GM23338 (cell line): ENCODE results near the gene BCL2L13. TPM values are rescaled to one million over a fixed set of nuclear protein-coding genes. Genes with fewer than 3 reads are reported as not detected.

Experiments
- ATAC-seq: fragments of 200-7000 bp; cut with Tn5 transposase; 3 replicates; pipeline ENCODE4 v1.9.1; 2020
- DNase-seq: peaks from one replicate; pipeline ENCODE4 v3.0.0-alpha.2; 2015; ENCODE audit warnings: low spot score
- H2AFZ ChIP-seq: fragments of 200-600 bp; sonication (generic); 2 replicates; pipeline ENCODE4 v1.8.0; 2016; ENCODE audit warnings: antibody characterized with exemption, mild to moderate bottlenecking, moderate library complexity
- H3F3A ChIP-seq: fragments of 200-600 bp; sonication (generic); replicated peaks from 2 replicates; pipeline ENCODE4 v1.8.0; 2017; ENCODE audit warnings: antibody characterized with exemption, mixed run types, low read depth
- H3K27ac ChIP-seq: fragments of 200-600 bp; sonication (generic); 2 replicates; pipeline ENCODE4 v1.6.1; 2016; ENCODE audit warnings: low read depth
- H3K27me3 ChIP-seq: fragments of 200-600 bp; sonication (generic); 2 replicates; pipeline ENCODE4 v1.8.0; 2016; ENCODE audit warnings: mild to moderate bottlenecking, mixed run types, moderate library complexity; ENCODE audit not compliant: insufficient read depth
- H3K36me3 ChIP-seq: fragments of 200-600 bp; sonication (generic); 2 replicates; pipeline ENCODE4 v1.8.0; 2016; ENCODE audit warnings: mild to moderate bottlenecking; ENCODE audit not compliant: insufficient read depth
- H3K4me1 ChIP-seq: fragments of 200-600 bp; sonication (generic); 2 replicates; pipeline ENCODE4 v1.8.0; 2016; ENCODE audit warnings: mild to moderate bottlenecking, moderate library complexity; ENCODE audit not compliant: insufficient read depth
- H3K4me2 ChIP-seq: fragments of 200-600 bp; sonication (generic); 2 replicates; pipeline ENCODE4 v1.7.1; 2017; ENCODE audit warnings: mixed run types
- H3K4me3 ChIP-seq: fragments of 200-600 bp; sonication (generic); 2 replicates; pipeline ENCODE4 v1.6.1; 2016; ENCODE audit warnings: mixed run types
- H3K79me2 ChIP-seq: fragments of 200-600 bp; sonication (generic); replicated peaks from 2 replicates; pipeline ENCODE4 v1.8.0; 2017; ENCODE audit warnings: mild to moderate bottlenecking; ENCODE audit not compliant: insufficient read depth
- H3K9me2 ChIP-seq: fragments of 200-600 bp; sonication (generic); 2 replicates; pipeline ENCODE4 v1.8.0; 2017; ENCODE audit not compliant: insufficient read depth
- H4K20me1 ChIP-seq: fragments of 200-600 bp; sonication (generic); replicated peaks from 2 replicates; pipeline ENCODE4 v1.8.0; 2017; ENCODE audit warnings: mild to moderate bottlenecking; ENCODE audit not compliant: insufficient read depth
- H3K27ac Mint-ChIP-seq: 2 replicates; pipeline ENCODE4 v1.8.0; 2020; ENCODE audit warnings: inconsistent platforms, mild to moderate bottlenecking, moderate library complexity, mixed read lengths
- H3K27me3 Mint-ChIP-seq: 3 replicates; pipeline ENCODE4 v1.8.0; 2022; ENCODE audit warnings: low read depth, mild to moderate bottlenecking, moderate library complexity, mixed read lengths, inconsistent platforms; ENCODE audit not compliant: insufficient read depth, poor library complexity
- H3K36me3 Mint-ChIP-seq: 3 replicates; pipeline ENCODE4 v1.8.0; 2021; ENCODE audit warnings: low read depth, mild to moderate bottlenecking, inconsistent platforms, moderate library complexity, mixed read lengths
- H3K4me1 Mint-ChIP-seq: 3 replicates; pipeline ENCODE4 v1.8.0; 2020; ENCODE audit warnings: mild to moderate bottlenecking, inconsistent platforms, mixed read lengths
- H3K4me3 Mint-ChIP-seq: 3 replicates; pipeline ENCODE4 v1.8.0; 2021; ENCODE audit warnings: moderate library complexity, mild to moderate bottlenecking, inconsistent platforms, mixed read lengths
- H3K9me3 Mint-ChIP-seq: 3 replicates; pipeline ENCODE4 v1.8.0; 2020; ENCODE audit warnings: moderate library complexity, mild to moderate bottlenecking, inconsistent platforms, mixed read lengths
- CREB1 ChIP-seq: fragments of 250-450 bp; sonication (Bioruptor Pico); IDR thresholded peaks from 2 replicates; pipeline ENCODE4 v1.5.0; 2020; ENCODE audit warnings: low read depth, mild to moderate bottlenecking, moderate library complexity
- EZH2 ChIP-seq: fragments of 200-600 bp; sonication (generic); IDR thresholded peaks from one replicate; pipeline ENCODE4 v1.8.0; 2017; ENCODE audit warnings: antibody characterized with exemption, mild to moderate bottlenecking, low read depth; ENCODE audit not compliant: unreplicated experiment
- EZH2phosphoT487 ChIP-seq: fragments of 200-600 bp; sonication (generic); IDR thresholded peaks from one replicate; pipeline ENCODE4 v1.8.1; 2018; ENCODE audit warnings: antibody characterized with exemption; ENCODE audit not compliant: unreplicated experiment
- JUNB ChIP-seq: IDR thresholded peaks from one replicate; pipeline ENCODE4 v1.6.1; 2016; ENCODE audit warnings: antibody characterized with exemption; ENCODE audit not compliant: unreplicated experiment
- NANOG ChIP-seq: IDR thresholded peaks from 2 replicates; pipeline ENCODE4 v1.6.1; 2016; ENCODE audit warnings: antibody characterized with exemption, borderline replicate concordance
- POLR2AphosphoS5 ChIP-seq: IDR thresholded peaks from 2 replicates; pipeline ENCODE4 v1.6.1; 2016; ENCODE audit warnings: antibody characterized with exemption, low read depth
- STAT1 ChIP-seq: IDR thresholded peaks from one replicate; pipeline ENCODE4 v1.6.1; 2016; ENCODE audit warnings: antibody characterized with exemption; ENCODE audit not compliant: unreplicated experiment
- ZNF114 ChIP-seq: fragments of 250-450 bp; sonication (Bioruptor Pico); IDR thresholded peaks from 2 replicates; pipeline ENCODE4 v1.5.0; 2020; ENCODE audit warnings: mild to moderate bottlenecking, moderate library complexity
- ZNF331 ChIP-seq: fragments of 250-450 bp; sonication (Bioruptor Pico); IDR thresholded peaks from 2 replicates; pipeline ENCODE4 v1.5.0; 2020; ENCODE audit warnings: low read depth, mild to moderate bottlenecking, moderate library complexity
- polyA plus RNA-seq: library from polyadenylated mRNA; unstranded; fragments of >200 nt; fragmentation: Nextera tagmentation; extraction: Ambion mirVana; gene quantifications from 2 replicates; pipeline ENCODE4 v1.2.1, GENCODE V29; 2016
- total RNA-seq: library from RNA; depleted of rRNA; stranded (reverse); fragments of >200 nt; shearing (Covaris generic); gene quantifications from 2 replicates; pipeline ENCODE4 v1.2.3, GENCODE V29; 2014
- TF ChIP-seq, protein P1 (sequence below): fragments of 250-450 bp; sonication (Bioruptor Pico); IDR thresholded peaks from 2 replicates; pipeline ENCODE4 v1.5.0; 2020; ENCODE audit warnings: mild to moderate bottlenecking, moderate library complexity
- TF ChIP-seq, protein P2 (sequence below), 2 experiments: fragments of 200-600 bp in 1 of 2; sonication (generic) in 1 of 2; conservative IDR thresholded peaks; 2 replicates each; pipeline versions ENCODE4 v1.5.1 to v1.6.1; 2016 to 2017; ENCODE audit warnings: antibody characterized with exemption in 2 of 2, low read depth in 2 of 2, mild to moderate bottlenecking in 2 of 2, moderate library complexity in 1 of 2
- TF ChIP-seq, protein P3 (sequence below): IDR thresholded peaks from one replicate; pipeline ENCODE4 v1.6.1; 2018; ENCODE audit warnings: antibody characterized with exemption; ENCODE audit not compliant: unreplicated experiment
- TF ChIP-seq, protein P4 (sequence below): IDR thresholded peaks from 2 replicates; pipeline ENCODE4 v1.6.1; 2016; ENCODE audit warnings: antibody characterized with exemption

BCL2L13 gene
- total and polyA plus RNA-seq, 2 experiments from 2014 or later: 22.4 to 32.3 TPM

DNA sequence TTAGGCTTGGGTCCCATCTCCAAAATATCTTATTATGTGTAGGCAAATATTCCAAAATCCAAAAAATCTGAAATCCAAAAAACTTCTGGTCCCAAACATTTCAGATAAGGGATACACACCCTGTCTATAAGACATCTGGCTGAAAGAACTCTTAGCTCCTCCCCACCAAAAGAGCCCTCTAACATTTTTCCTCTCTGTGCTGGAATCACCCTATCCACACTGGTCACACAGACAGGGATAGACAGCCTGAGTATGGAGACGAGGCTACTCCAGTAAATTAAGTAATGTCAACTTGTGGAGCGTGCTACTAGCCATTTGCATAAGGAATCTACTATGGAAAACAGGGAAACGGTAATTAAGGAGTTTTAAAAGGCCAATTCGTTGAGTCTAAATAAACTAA is 34.9 kb upstream of the BCL2L13 start:
- no peak for DNase-seq
- peaks cover 3% of the 10 kb centered on the region; the same call in 1 of the 2 replicates for H3F3A ChIP-seq
- H3K27ac ChIP-seq: no peak overlapping the region
- no peak overlapping the region for H3K27ac Mint-ChIP-seq
- peaks cover 15% of the 10 kb centered on the region; the same call in 1 of the 2 replicates for H3K79me2 ChIP-seq
- H3K36me3 ChIP-seq: peaks cover 19% of the 10 kb centered on the region
- TF ChIP-seq ZNF114 (CRISPR knock-in tag) (no peak), JUNB (no peak), NANOG (no peak), STAT1 (no peak), EZH2phosphoT487 (no peak), EZH2 (no peak), ZNF331 (CRISPR knock-in tag) (no peak), CREB1 (no peak), POLR2AphosphoS5 (no peak)
- TF ChIP-seq, protein P1, sequence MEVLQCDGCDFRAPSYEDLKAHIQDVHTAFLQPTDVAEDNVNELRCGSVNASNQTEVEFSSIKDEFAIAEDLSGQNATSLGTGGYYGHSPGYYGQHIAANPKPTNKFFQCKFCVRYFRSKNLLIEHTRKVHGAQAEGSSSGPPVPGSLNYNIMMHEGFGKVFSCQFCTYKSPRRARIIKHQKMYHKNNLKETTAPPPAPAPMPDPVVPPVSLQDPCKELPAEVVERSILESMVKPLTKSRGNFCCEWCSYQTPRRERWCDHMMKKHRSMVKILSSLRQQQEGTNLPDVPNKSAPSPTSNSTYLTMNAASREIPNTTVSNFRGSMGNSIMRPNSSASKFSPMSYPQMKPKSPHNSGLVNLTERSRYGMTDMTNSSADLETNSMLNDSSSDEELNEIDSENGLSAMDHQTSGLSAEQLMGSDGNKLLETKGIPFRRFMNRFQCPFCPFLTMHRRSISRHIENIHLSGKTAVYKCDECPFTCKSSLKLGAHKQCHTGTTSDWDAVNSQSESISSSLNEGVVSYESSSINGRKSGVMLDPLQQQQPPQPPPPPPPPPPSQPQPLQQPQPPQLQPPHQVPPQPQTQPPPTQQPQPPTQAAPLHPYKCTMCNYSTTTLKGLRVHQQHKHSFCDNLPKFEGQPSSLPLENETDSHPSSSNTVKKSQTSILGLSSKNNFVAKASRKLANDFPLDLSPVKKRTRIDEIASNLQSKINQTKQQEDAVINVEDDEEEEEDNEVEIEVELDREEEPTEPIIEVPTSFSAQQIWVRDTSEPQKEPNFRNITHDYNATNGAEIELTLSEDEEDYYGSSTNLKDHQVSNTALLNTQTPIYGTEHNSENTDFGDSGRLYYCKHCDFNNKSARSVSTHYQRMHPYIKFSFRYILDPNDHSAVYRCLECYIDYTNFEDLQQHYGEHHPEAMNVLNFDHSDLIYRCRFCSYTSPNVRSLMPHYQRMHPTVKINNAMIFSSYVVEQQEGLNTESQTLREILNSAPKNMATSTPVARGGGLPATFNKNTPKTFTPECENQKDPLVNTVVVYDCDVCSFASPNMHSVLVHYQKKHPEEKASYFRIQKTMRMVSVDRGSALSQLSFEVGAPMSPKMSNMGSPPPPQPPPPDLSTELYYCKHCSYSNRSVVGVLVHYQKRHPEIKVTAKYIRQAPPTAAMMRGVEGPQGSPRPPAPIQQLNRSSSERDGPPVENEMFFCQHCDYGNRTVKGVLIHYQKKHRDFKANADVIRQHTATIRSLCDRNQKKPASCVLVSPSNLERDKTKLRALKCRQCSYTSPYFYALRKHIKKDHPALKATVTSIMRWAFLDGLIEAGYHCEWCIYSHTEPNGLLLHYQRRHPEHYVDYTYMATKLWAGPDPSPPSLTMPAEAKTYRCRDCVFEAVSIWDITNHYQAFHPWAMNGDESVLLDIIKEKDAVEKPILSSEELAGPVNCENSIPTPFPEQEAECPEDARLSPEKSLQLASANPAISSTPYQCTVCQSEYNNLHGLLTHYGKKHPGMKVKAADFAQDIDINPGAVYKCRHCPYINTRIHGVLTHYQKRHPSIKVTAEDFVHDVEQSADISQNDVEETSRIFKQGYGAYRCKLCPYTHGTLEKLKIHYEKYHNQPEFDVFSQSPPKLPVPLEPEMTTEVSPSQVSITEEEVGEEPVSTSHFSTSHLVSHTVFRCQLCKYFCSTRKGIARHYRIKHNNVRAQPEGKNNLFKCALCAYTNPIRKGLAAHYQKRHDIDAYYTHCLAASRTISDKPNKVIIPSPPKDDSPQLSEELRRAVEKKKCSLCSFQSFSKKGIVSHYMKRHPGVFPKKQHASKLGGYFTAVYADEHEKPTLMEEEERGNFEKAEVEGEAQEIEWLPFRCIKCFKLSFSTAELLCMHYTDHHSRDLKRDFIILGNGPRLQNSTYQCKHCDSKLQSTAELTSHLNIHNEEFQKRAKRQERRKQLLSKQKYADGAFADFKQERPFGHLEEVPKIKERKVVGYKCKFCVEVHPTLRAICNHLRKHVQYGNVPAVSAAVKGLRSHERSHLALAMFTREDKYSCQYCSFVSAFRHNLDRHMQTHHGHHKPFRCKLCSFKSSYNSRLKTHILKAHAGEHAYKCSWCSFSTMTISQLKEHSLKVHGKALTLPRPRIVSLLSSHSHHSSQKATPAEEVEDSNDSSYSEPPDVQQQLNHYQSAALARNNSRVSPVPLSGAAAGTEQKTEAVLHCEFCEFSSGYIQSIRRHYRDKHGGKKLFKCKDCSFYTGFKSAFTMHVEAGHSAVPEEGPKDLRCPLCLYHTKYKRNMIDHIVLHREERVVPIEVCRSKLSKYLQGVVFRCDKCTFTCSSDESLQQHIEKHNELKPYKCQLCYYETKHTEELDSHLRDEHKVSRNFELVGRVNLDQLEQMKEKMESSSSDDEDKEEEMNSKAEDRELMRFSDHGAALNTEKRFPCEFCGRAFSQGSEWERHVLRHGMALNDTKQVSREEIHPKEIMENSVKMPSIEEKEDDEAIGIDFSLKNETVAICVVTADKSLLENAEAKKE (CRISPR knock-in tag): no peak
- TF ChIP-seq, protein P2, sequence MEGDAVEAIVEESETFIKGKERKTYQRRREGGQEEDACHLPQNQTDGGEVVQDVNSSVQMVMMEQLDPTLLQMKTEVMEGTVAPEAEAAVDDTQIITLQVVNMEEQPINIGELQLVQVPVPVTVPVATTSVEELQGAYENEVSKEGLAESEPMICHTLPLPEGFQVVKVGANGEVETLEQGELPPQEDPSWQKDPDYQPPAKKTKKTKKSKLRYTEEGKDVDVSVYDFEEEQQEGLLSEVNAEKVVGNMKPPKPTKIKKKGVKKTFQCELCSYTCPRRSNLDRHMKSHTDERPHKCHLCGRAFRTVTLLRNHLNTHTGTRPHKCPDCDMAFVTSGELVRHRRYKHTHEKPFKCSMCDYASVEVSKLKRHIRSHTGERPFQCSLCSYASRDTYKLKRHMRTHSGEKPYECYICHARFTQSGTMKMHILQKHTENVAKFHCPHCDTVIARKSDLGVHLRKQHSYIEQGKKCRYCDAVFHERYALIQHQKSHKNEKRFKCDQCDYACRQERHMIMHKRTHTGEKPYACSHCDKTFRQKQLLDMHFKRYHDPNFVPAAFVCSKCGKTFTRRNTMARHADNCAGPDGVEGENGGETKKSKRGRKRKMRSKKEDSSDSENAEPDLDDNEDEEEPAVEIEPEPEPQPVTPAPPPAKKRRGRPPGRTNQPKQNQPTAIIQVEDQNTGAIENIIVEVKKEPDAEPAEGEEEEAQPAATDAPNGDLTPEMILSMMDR (conservative IDR thresholded peaks at IDR 0.05; ENCODE audit: low read depth in 2 of 2): no peak
- TF ChIP-seq, protein P3, sequence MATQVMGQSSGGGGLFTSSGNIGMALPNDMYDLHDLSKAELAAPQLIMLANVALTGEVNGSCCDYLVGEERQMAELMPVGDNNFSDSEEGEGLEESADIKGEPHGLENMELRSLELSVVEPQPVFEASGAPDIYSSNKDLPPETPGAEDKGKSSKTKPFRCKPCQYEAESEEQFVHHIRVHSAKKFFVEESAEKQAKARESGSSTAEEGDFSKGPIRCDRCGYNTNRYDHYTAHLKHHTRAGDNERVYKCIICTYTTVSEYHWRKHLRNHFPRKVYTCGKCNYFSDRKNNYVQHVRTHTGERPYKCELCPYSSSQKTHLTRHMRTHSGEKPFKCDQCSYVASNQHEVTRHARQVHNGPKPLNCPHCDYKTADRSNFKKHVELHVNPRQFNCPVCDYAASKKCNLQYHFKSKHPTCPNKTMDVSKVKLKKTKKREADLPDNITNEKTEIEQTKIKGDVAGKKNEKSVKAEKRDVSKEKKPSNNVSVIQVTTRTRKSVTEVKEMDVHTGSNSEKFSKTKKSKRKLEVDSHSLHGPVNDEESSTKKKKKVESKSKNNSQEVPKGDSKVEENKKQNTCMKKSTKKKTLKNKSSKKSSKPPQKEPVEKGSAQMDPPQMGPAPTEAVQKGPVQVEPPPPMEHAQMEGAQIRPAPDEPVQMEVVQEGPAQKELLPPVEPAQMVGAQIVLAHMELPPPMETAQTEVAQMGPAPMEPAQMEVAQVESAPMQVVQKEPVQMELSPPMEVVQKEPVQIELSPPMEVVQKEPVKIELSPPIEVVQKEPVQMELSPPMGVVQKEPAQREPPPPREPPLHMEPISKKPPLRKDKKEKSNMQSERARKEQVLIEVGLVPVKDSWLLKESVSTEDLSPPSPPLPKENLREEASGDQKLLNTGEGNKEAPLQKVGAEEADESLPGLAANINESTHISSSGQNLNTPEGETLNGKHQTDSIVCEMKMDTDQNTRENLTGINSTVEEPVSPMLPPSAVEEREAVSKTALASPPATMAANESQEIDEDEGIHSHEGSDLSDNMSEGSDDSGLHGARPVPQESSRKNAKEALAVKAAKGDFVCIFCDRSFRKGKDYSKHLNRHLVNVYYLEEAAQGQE: no peak
- TF ChIP-seq, protein P4, sequence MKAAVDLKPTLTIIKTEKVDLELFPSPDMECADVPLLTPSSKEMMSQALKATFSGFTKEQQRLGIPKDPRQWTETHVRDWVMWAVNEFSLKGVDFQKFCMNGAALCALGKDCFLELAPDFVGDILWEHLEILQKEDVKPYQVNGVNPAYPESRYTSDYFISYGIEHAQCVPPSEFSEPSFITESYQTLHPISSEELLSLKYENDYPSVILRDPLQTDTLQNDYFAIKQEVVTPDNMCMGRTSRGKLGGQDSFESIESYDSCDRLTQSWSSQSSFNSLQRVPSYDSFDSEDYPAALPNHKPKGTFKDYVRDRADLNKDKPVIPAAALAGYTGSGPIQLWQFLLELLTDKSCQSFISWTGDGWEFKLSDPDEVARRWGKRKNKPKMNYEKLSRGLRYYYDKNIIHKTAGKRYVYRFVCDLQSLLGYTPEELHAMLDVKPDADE: no peak
- no peak overlapping the region for H3K4me3 ChIP-seq
- H3K4me3 Mint-ChIP-seq: no peak overlapping the region
- no peaks in the 10 kb centered on the region for H3K9me2 ChIP-seq
- no peaks in the 10 kb centered on the region for H3K27me3 ChIP-seq
- H2AFZ ChIP-seq: no peak overlapping the region
- H3K27me3 Mint-ChIP-seq: no peaks in the 10 kb centered on the region
- no peak overlapping the region for H3K4me2 ChIP-seq
- H3K9me3 Mint-ChIP-seq: no peaks in the 10 kb centered on the region
- ATAC-seq: no peak
- H3K4me1 Mint-ChIP-seq: no peaks in the 10 kb centered on the region
- H4K20me1 ChIP-seq: peaks cover 15% of the 10 kb centered on the region
- H3K4me1 ChIP-seq: no peaks in the 10 kb centered on the region
- peaks cover 15% of the 10 kb centered on the region for H3K36me3 Mint-ChIP-seq
